ENCODE results near the gene AKAP8L. TPM values are rescaled to one million over a fixed set of nuclear protein-coding genes. Genes with fewer than 3 reads are reported as not detected.

Gene AKAP8L
- total RNA-seq, 1 donor from 2014 or later: 79.8 TPM

- DNase-seq (ENCODE audit: low read depth): no peak
- H3K36me3 ChIP-seq (ENCODE audit: control insufficient read depth, insufficient read depth, low read length): no peaks in the 10 kb centered on the region
- no peak for TF ChIP-seq CTCF (IDR thresholded peaks at IDR 0.05; ENCODE audit: insufficient read depth, low read length, poor library complexity, severe bottlenecking)
These were observed 13.3 kb upstream of the AKAP8L start for GRCh38 chr19:15432018-15432494.

GRCh38 chr19:15431396-15432017, 12.7 kb upstream of the AKAP8L start:
- no peaks in the 10 kb centered on the region for H3K27me3 ChIP-seq (ENCODE audit: control insufficient read depth, insufficient read depth, low read length)
- peaks cover 1% of the 10 kb centered on the region for H3K36me3 ChIP-seq (ENCODE audit: control insufficient read depth, insufficient read depth, low read length)

More at GRCh38 chr19:15432018-15432494, 13.3 kb upstream of the AKAP8L start:
- Histone ChIP-seq H3K4me3 (ENCODE audit: low read depth, low read length) (peak overlapping the region; percentile 82), H3K27me3 (ENCODE audit: control insufficient read depth, insufficient read depth, low read length) (no peaks in the 10 kb centered on the region)

GRCh38 chr19:15430526-15431120, 11.8 kb upstream of the AKAP8L start:
- no peak overlapping the region for H3K4me3 ChIP-seq (ENCODE audit: low read depth, low read length)

More at GRCh38 chr19:15431396-15432017, 12.7 kb upstream of the AKAP8L start:
- DNase-seq (ENCODE audit: low read depth): no peak
- peak overlapping the region; percentile 82 for H3K4me3 ChIP-seq (ENCODE audit: low read depth, low read length)
- TF ChIP-seq CTCF (IDR thresholded peaks at IDR 0.05; ENCODE audit: insufficient read depth, low read length, poor library complexity, severe bottlenecking): no peak

DNA sequence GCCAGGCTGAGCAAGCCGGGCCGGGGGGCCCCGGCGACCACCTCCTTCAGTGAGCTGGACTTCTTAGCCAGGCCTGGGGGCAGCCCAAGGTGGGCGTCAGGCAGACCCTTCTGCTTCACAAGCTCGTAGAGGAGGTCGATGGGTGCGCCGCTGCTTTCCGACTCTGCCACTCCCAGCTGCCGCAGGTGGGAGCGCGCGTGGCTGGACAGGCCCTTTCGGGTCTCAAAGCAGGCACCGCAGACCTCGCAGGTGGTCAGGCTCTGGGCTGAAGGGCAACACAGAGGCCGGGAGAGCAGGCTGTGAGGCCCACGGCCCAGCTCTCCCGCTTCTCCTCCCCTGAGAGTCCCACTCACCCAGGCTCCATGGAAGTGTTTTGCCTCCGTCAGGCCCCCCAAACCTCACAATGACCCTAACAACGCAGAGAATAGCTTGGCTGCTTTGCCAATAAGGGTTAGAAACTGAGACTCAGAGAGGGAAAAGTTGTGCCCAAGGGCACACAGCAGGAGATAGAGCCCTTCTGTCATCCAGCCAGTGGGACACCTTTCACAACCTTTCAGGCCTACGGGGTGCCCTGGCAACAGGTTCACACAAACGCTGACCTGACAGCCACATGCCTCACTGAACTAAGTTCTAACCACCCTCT, 11.2 kb upstream of the AKAP8L start:
- DNase-seq (ENCODE audit: low read depth): no peak
- Histone ChIP-seq H3K4me3 (ENCODE audit: low read depth, low read length) (no peak overlapping the region), H3K36me3 (ENCODE audit: control insufficient read depth, insufficient read depth, low read length) (peaks cover 3% of the 10 kb centered on the region), H3K27me3 (ENCODE audit: control insufficient read depth, insufficient read depth, low read length) (no peaks in the 10 kb centered on the region)
- no peak for TF ChIP-seq CTCF (IDR thresholded peaks at IDR 0.05; ENCODE audit: insufficient read depth, low read length, poor library complexity, severe bottlenecking)

More at GRCh38 chr19:15430526-15431120, 11.8 kb upstream of the AKAP8L start:
- no peak for TF ChIP-seq CTCF (IDR thresholded peaks at IDR 0.05; ENCODE audit: insufficient read depth, low read length, poor library complexity, severe bottlenecking)
- no peaks in the 10 kb centered on the region for H3K27me3 ChIP-seq (ENCODE audit: control insufficient read depth, insufficient read depth, low read length)
- H3K36me3 ChIP-seq (ENCODE audit: control insufficient read depth, insufficient read depth, low read length): peaks cover 3% of the 10 kb centered on the region
- DNase-seq (ENCODE audit: low read depth): no peak

DNA sequence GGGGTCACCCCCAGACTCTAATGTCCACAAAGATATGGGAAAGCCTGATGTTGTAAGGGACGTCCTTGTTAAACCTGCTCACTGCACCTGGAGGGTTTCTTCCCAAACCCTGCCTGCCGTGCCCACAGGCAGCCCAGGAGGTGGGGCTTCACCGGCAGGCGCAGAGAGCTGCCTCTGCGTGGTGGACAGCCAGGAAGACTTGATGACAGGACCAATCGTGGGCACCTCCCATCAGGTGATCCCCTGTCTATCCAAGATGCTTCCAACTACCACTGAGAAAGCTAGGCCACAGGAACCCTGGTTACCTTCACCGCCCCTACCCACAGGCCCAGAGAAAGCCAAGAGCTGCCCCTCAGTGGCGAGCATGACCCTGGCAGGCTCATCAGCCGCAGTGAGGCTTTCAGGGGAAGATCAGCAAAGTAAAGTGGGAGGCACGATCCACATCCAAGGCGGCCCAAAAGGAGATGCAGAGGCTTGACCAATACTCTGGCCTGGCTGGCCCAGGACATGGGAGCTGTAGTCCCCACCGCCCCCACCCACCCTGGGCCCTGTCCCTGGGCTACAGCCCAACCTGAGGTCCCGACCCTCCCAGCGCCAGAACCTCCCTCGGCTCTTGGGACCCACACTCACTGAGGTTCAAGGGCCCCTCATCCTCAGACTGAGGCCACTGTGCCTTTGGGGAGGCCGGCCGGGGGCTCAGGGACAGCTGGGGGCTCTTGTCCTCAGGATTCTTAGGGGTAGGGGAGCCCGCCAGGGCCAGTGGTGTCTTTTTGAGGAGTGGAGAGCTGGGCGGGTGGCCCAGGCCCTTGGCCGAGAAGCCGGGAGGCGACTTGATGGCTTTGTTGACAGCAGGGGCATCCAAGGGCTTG, 10.4 kb upstream of the AKAP8L start:
- no peak for TF ChIP-seq CTCF (IDR thresholded peaks at IDR 0.05; ENCODE audit: insufficient read depth, low read length, poor library complexity, severe bottlenecking)
- DNase-seq (ENCODE audit: low read depth): no peak
- Histone ChIP-seq H3K4me3 (ENCODE audit: low read depth, low read length) (no peak overlapping the region), H3K36me3 (ENCODE audit: control insufficient read depth, insufficient read depth, low read length) (peaks cover 3% of the 10 kb centered on the region), H3K27me3 (ENCODE audit: control insufficient read depth, insufficient read depth, low read length) (no peaks in the 10 kb centered on the region)

Data from kidney epithelial cell (primary cell).